GM18870 (cell line): ENCODE measurements around the gene IMMP2L.

ENCODE experiments used
- ATAC-seq: cut with Tn5 transposase; IDR thresholded peaks from one replicate; pipeline ENCODE4 v1.9.1; 2021; ENCODE audit warnings: moderate library complexity; ENCODE audit not compliant: unreplicated experiment

IMMP2L gene

GRCh38 chr7:110909117-110909516 is 653.2 kb downstream of the IMMP2L start:
- ATAC-seq: no peak

- ATAC-seq: no peak
Observed at GRCh38 chr7:110905773-110906566, 656.3 kb downstream of the IMMP2L start.

GRCh38 chr7:110898516-110898915 is 663.8 kb downstream of the IMMP2L start:
- ATAC-seq: no peak

GRCh38 chr7:110897538-110897937 is 664.8 kb downstream of the IMMP2L start:
- no peak for ATAC-seq

- ATAC-seq: no peak
Observed at GRCh38 chr7:110894111-110894510, 668.2 kb downstream of the IMMP2L start.

GRCh38 chr7:110891197-110891596 is 671.1 kb downstream of the IMMP2L start:
- ATAC-seq: no peak

- no peak for ATAC-seq
Observed at GRCh38 chr7:110890101-110890500, 672.2 kb downstream of the IMMP2L start.

GRCh38 chr7:110889335-110889734 is 673.0 kb downstream of the IMMP2L start:
- ATAC-seq: no peak

GRCh38 chr7:110888641-110889040 is 673.7 kb downstream of the IMMP2L start:
- ATAC-seq: no peak

- no peak for ATAC-seq
Observed at GRCh38 chr7:110885474-110885873, 676.8 kb downstream of the IMMP2L start.

GRCh38 chr7:110881721-110882120 is 680.6 kb downstream of the IMMP2L start:
- ATAC-seq: no peak

GRCh38 chr7:110880971-110881370 is 681.3 kb downstream of the IMMP2L start:
- no peak for ATAC-seq

- no peak for ATAC-seq
Observed at GRCh38 chr7:110877016-110877415, 685.3 kb downstream of the IMMP2L start.

- no peak for ATAC-seq
Observed at GRCh38 chr7:110875346-110875745, 686.9 kb downstream of the IMMP2L start.

GRCh38 chr7:110871856-110872255 is 690.4 kb downstream of the IMMP2L start:
- ATAC-seq: no peak

- no peak for ATAC-seq
Observed at GRCh38 chr7:110870926-110871325, 691.4 kb downstream of the IMMP2L start.

GRCh38 chr7:110868458-110868857 is 693.8 kb downstream of the IMMP2L start:
- no peak for ATAC-seq

GRCh38 chr7:110867771-110868170 is 694.5 kb downstream of the IMMP2L start:
- ATAC-seq: no peak

- ATAC-seq: no peak
Observed at GRCh38 chr7:110863258-110863657, 699.0 kb downstream of the IMMP2L start.

- ATAC-seq: no peak
Observed at GRCh38 chr7:110861163-110861562, 701.1 kb downstream of the IMMP2L start.

- no peak for ATAC-seq
Observed at GRCh38 chr7:110857106-110857505, 705.2 kb downstream of the IMMP2L start.

- ATAC-seq: no peak
Observed at GRCh38 chr7:110856704-110857103, 705.6 kb downstream of the IMMP2L start.

GRCh38 chr7:110854651-110855050 is 707.6 kb downstream of the IMMP2L start:
- no peak for ATAC-seq
